ENCODE results near the gene MELK.

MELK gene

DNA sequence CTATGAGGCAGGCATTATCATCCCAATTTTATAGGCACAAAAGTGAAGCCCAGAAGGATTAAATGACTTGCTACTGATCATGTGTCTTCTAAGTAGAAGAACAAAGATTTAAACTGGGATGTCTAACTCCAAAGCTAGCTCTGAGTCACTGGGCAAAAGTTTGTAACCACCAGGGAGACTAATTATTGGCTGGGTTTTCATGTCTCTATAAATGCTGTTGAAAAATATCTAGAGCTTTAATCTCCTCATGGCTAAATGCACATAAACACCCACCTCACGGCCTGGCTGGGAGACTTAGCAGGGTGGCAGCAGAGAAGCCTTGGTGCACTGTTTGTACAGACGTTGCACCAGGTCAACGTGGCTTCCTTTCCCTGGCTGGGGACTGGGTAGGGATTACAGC, 144.6 kb downstream of the MELK start:
- no peak overlapping the region for H3K4me3 ChIP-seq (ENCODE audit: low read depth, low read length)
- TF ChIP-seq, protein P1, sequence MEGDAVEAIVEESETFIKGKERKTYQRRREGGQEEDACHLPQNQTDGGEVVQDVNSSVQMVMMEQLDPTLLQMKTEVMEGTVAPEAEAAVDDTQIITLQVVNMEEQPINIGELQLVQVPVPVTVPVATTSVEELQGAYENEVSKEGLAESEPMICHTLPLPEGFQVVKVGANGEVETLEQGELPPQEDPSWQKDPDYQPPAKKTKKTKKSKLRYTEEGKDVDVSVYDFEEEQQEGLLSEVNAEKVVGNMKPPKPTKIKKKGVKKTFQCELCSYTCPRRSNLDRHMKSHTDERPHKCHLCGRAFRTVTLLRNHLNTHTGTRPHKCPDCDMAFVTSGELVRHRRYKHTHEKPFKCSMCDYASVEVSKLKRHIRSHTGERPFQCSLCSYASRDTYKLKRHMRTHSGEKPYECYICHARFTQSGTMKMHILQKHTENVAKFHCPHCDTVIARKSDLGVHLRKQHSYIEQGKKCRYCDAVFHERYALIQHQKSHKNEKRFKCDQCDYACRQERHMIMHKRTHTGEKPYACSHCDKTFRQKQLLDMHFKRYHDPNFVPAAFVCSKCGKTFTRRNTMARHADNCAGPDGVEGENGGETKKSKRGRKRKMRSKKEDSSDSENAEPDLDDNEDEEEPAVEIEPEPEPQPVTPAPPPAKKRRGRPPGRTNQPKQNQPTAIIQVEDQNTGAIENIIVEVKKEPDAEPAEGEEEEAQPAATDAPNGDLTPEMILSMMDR (IDR thresholded peaks at IDR 0.05; ENCODE audit: borderline replicate concordance, insufficient read depth, low read depth, low read length) = no peak

DNA sequence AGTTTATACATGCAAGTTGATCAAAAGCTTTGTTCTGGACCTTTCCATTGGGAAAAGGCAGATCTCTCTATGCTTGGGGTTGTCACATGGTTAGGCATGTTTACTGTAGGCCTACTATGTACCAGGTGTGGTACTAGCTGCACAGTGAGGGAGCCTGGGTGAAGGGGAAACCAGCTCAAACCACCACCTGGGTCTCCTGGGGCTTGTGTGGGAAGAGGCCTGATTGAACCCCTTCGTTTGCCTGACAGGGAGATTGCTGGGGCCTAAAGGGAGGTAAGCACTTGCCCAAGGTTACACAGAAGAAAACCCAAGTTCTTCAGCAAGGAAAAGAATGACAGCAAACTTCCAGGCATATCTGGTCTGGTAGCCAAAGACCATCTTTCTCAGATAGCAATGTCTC, 145.9 kb downstream of the MELK start:
- TF ChIP-seq, protein P1 (IDR thresholded peaks at IDR 0.05; ENCODE audit: borderline replicate concordance, insufficient read depth, low read depth, low read length) = no peak
- H3K4me3 ChIP-seq (ENCODE audit: low read depth, low read length) = no peak overlapping the region

DNA sequence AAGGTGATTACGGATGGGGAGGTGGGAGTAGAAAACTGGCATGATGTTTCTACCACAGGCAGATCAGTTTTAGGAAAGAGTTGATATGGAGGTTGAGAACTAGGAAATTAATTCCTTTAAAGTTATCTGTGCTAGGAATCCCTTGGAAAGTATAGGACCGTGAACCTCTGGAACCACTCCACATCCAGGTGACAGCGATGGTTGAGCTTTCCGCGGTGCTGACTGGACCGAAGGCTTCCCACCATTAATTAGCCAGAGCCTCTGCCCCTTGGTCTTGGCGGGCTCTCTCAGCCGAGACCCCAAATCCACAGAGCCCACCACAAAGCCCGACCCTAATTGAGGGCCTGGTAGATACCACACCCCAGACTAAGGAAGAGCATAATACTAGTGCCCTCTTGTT, 147.3 kb downstream of the MELK start:
- no peak overlapping the region for H3K4me3 ChIP-seq (ENCODE audit: low read depth, low read length)

DNA sequence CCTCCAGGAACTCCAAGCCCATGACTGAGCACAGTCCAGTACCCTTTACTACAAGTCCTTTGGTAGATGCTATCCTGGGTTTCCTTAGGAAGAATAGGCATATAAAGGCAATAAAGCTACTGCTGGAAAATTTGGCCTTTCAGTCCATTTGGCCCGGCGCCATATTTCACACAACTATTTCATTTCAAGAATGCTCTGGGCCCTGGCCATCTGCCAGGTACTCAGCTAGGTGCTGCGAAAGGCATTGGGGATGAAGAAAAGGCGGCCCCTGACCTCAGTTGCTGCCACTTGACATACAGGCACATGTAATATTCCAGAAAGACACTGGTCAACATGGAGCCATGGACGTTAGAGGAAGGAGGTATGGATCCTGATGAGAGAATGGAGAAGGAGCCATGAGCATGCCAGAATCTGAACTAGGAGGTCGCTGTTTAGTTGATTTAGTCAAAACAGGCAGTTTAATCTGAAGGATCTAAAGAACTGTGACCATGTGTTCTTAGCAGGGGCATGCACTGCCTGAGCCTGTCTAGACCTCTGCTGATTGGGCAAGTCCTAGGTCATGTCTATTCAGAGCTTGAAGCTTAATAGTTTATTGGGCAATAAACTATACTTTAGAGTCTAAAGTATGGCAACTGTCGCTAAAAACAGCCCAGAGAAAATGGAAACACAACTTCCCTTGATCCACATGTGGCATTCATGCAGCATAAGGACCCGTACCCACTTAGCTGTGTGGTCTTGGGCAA, 149.3 kb downstream of the MELK start:
- TF ChIP-seq, protein P1 (IDR thresholded peaks at IDR 0.05; ENCODE audit: borderline replicate concordance, insufficient read depth, low read depth, low read length) = no peak
- no peak overlapping the region for H3K4me3 ChIP-seq (ENCODE audit: low read depth, low read length)

More for the DNA sequence above, 147.3 kb downstream of the MELK start:
- TF ChIP-seq, protein P1 (IDR thresholded peaks at IDR 0.05; ENCODE audit: borderline replicate concordance, insufficient read depth, low read depth, low read length) = no peak

DNA sequence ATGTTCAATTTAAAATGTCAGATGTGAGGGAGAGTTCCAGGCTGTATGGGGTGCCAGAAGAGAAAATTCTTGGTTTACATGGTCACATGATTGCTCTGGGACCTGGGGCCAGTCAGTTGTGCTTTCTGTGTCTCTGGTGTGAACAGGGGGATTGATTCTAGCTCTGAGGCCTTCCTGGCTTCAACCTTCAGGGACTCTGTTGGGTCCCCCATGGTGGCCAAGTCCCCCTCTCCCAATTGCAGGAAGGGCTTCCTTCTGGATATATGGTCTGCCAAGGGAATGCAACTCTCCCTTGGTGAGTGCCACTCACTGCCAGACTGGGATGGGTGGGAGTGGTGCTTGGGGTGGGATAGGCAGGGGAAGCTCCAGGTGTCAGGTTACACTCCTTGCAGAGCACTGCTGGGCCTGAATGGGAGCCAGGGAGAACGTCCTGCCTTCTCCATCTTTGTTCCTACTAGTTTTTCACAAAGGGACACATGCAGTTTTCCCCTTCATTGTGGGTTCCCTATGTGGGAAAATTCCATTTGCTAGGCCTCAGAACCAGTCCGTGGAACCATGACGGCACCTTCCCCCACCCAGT, 153.2 kb downstream of the MELK start:
- TF ChIP-seq, protein P1 (IDR thresholded peaks at IDR 0.05; ENCODE audit: borderline replicate concordance, insufficient read depth, low read depth, low read length) = no peak

More for the DNA sequence above, 153.2 kb downstream of the MELK start:
- no peak overlapping the region for H3K4me3 ChIP-seq (ENCODE audit: low read depth, low read length)

All from GM12875 (cell line).